MV-4-11 (cell line): Measurements from ENCODE around the gene PPFIA2.
"Not testable (repeated sequence)": the region's sequence is repeated elsewhere in the genome, so short reads cannot be mapped to it uniquely, and the experiment has no call there.

Experiments used
- DNase-seq: peaks from one replicate; lab custom pipeline; 2025; lab: John Stamatoyannopoulos, UW

Gene PPFIA2

GRCh38 chr12:81668475-81668874, 90.7 kb downstream of the PPFIA2 start:
- peak; percentile 93 for DNase-seq

- not testable (repeated sequence) for DNase-seq
These were observed 99.8 kb downstream of the PPFIA2 start for GRCh38 chr12:81659310-81659709.

DNA sequence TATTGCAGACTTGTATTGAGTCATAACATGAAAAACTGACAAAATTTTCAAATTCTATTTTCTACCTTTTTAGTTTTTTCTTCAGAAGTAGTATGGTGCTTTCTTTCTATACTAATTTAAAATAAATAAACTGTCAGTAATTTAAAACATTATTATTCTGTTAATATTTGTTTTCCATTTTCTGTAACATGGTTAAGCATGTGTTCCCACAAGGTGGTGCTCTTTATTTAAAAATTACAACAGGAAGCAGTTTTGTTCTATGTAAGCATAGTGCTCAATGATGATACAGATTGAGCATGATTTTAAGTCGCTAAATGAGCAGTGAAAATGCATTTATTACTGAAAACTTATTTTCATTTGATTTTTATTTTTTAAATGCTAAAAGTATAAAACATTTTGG, 114.6 kb downstream of the PPFIA2 start:
- DNase-seq = peak; percentile 11

- no peak for DNase-seq
These were observed 120.0 kb downstream of the PPFIA2 start for GRCh38 chr12:81639196-81639595.

DNA sequence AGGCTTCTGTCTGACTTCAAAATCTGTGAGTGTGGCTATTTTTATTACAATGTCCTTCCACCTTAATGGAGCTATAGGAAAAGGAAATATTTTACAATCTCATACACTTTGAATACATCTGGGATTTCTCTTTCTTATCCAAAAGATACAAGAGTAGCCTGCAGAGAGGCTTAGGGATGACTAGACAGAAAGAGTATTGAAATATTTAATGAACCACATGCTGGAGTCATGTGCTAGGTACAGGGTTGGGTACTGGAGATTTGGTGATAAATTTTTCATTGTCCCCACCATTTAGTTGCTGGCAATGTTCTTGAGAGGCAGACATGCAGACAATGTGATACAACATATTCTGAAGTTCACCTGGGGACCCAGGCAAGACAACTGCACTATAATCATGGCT, 126.0 kb downstream of the PPFIA2 start:
- no peak for DNase-seq

DNA sequence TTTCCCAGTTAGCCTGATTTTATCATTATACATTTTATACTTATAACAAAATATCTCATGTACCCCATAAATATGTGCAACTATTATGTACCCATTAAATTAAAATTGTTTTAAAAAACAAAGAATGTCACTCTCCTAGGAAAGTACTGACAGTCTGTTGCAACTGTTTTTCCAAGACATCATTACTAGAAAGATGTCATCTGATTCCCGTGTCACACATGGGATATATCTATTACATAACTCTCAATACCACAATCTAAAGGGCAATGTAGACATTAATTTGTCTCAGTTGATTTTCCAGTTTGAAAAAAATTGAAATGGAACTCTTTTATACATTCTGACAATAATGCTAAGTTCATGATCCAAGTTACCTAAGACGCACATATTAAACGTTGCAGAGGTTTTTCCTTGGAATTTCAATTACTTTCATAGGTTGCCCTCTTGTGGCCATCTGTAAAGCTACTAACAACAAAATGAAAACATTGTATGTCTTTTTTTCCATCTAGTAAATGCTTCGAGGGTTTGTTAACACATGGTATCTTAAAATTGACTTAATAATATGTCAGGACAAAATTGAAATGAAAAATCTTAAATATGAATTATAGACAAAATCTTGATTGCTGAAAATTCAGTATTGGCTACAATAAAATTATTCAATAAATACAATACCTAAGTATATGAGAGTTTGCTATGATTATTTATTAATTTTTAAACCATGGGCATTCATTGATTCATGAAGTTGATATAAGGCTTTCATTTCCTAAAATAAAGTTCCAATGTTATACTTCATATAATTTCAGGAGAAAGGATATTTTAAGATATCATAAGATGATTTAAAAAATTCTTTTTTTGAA, 131.6 kb downstream of the PPFIA2 start:
- DNase-seq = no peak

- no peak for DNase-seq
These were observed 132.7 kb downstream of the PPFIA2 start for GRCh38 chr12:81626406-81626805.

DNA sequence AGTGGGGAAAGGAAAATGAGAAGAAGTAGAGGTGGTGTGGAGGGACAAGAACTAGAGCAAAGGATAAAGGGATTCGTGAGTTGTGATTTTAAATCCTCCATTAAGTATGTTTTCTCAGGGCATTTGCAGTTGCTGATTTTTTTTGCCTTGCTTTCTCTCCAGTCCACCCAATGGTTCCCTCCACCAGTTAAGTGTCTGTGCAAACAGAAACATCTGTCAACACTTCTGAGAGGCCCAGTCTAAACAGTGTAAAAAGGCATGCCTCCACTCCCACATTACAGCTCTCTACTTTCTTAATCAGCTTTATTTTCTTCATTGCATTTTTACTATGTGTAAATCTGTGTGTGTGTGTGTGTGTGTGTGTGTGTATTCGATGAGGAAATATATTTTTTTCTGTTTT, 141.2 kb downstream of the PPFIA2 start:
- no peak for DNase-seq

GRCh38 chr12:81615026-81615588, 144.0 kb downstream of the PPFIA2 start:
- no peak for DNase-seq

GRCh38 chr12:81610955-81611889, 147.9 kb downstream of the PPFIA2 start:
- DNase-seq = no peak

- no peak for DNase-seq
These were observed 161.1 kb downstream of the PPFIA2 start for GRCh38 chr12:81597928-81598604.

DNA sequence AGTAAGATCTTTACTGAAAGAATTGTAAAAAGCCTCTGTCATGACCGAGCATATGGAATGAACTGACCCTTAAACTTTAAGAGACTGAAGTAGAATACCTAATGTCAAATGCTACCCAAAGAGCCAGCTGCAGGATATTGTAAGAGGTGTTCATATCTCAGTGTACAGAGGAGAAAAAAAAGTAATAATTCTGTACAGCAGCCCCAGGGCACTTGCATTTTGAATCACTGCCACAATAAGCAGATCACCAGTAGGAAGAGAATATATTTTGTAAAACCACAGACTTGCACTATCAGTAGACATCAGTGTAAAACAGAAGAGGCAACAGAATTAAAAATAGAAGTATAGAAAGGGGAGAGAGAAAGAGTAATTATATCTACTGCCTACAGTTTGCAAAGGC, 162.6 kb downstream of the PPFIA2 start:
- DNase-seq = no peak

GRCh38 chr12:81591256-81591655, 167.9 kb downstream of the PPFIA2 start:
- DNase-seq = no peak

DNA sequence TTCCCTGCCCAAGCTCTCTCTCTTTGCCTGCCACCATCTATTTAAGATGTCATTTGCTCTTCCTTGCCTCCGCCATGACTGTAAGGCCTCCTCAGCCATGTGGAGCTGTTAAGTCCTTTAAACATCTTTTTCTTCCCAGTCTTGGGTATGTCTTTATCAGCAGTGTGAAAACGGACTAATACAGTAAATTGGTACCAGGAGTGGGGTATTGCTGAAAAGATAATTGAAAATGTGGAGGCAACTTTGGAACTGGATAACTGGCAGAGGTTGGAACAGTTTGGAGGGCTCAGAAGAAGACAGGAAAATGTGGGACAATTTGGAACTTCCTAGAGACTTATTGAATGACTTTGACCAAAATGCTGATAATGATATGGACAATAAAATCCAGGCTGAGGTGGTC, 168.4 kb downstream of the PPFIA2 start:
- not testable (repeated sequence) for DNase-seq

- DNase-seq = no peak
These were observed 170.7 kb downstream of the PPFIA2 start for GRCh38 chr12:81588235-81589008.

DNA sequence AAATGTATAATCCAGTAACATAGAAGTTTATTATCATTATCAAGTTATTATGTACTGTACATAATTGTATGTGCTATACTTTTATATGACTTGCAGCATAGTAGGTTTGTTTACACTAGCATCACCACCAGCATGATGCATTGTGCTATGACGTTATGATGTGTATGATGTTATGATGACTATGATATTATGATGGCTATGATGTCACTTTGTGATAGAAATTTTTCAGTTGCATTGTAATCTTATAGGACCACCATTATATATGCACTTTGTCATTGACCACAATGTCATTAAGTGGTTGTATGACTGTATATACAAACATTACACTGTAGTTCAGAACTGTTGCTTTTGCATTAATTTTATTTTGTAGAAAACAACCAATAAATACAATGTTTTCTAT, 173.4 kb downstream of the PPFIA2 start:
- no peak for DNase-seq

DNA sequence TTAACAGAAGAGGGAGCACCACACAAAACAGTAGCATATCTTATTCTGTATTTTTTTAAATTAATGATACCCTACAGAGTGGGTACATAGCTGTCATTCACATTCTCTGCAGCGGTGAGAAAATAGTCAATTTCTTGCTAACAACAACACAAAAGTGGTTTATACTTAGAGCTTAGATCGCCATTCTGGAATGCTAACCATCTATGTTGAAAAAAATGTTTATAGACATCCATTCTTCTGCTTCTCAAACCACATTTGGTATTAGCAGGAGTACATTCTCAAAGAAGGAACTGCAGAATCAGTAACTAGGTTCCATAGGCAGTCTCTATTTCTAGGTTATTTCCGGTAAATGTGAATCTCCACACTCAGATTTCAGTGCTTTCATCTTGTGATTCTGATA, 185.9 kb downstream of the PPFIA2 start:
- DNase-seq = no peak

DNA sequence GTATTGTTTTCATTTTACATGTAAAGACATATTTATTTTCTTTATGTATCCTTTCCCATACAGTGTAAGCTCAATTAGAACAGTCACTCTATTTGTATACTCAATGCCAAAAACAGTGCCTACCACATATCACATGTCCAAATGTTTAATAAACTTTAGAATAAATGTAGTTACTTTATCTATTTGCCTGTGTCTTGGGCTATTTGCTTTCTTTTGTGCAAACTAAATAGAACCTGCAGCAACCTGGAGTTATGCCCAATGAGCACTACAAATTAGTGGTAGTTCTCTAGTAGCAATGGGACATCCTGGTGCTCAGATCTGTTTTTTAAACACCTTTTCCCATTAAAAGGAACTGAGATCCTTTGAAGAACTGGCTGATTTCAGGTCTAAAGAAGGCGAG, 186.7 kb downstream of the PPFIA2 start:
- DNase-seq = no peak

GRCh38 chr12:81570234-81570633, 188.9 kb downstream of the PPFIA2 start:
- no peak for DNase-seq

- no peak for DNase-seq
These were observed 194.9 kb downstream of the PPFIA2 start for GRCh38 chr12:81564237-81564636.

- no peak for DNase-seq
These were observed 201.1 kb downstream of the PPFIA2 start for GRCh38 chr12:81558031-81558430.
